ENCODE measurements around the gene PANK4. TPM values are rescaled to one million over a fixed set of nuclear protein-coding genes. Genes with fewer than 3 reads are reported as not detected.
A peak's percentile ranks its signal among the peaks of the same experiment; 100 is the strongest.

Gene PANK4
- total and polyA plus RNA-seq, 9 of the 15 experiments (the other 6 are each of a cell fraction or from before 2014, with no cell fraction given) = 0.93 to 55.6 (median 31.5) TPM

- TF ChIP-seq E2F6 (IDR thresholded peaks at IDR 0.05; ENCODE audit: borderline replicate concordance in 1 of 2, extremely low read depth in 1 of 2, insufficient read depth in 1 of 2, insufficient read length in 1 of 2, low read depth in 1 of 2, low read length in 1 of 2, poor library complexity in 1 of 2, severe bottlenecking in 1 of 2) = peak in 1 of 2 experiments; percentile 23
- TF ChIP-seq SMC3 (conservative IDR thresholded peaks at IDR 0.05; ENCODE audit: insufficient read depth, low read depth, low read length) = 0 out of 2 replicates have a peak, but pooled peaks have one; percentile 14
- TF ChIP-seq ZHX1 (conservative IDR thresholded peaks at IDR 0.05; ENCODE audit: low read length) = no peak
- TF ChIP-seq TCFL5 (CRISPR knock-in tag; conservative IDR thresholded peaks at IDR 0.05) = no peak
- TF ChIP-seq ELK1 (CRISPR knock-in tag; IDR thresholded peaks at IDR 0.05) = no peak
- TF ChIP-seq CBX5 (IDR thresholded peaks at IDR 0.05; ENCODE audit: borderline replicate concordance, low read depth) = no peak
- no peak for TF ChIP-seq NEUROD1 (IDR thresholded peaks at IDR 0.05; ENCODE audit: borderline replicate concordance, low read depth, low read length, partially characterized antibody)
- no peak for TF ChIP-seq WHSC1 (IDR thresholded peaks at IDR 0.05; ENCODE audit: low read length)
- TF ChIP-seq HNRNPK (IDR thresholded peaks at IDR 0.05; ENCODE audit: low read depth, low read length, poor library complexity, severe bottlenecking) = no peak
- TF ChIP-seq CBX2 (IDR thresholded peaks at IDR 0.05; ENCODE audit: insufficient read depth, low read length, poor library complexity, severe bottlenecking) = no peak
- TF ChIP-seq HMBOX1 (IDR thresholded peaks at IDR 0.05) = no peak
- TF ChIP-seq EP300 (IDR thresholded peaks at IDR 0.05; ENCODE audit: low read length) = 0 out of 2 replicates have a peak, but pooled peaks have one; percentile 17
- TF ChIP-seq PRPF4 (IDR thresholded peaks at IDR 0.05; ENCODE audit: insufficient read depth, low read depth, low read length, poor library complexity, severe bottlenecking) = no peak
- no peak for TF ChIP-seq HIVEP1 (CRISPR knock-in tag; IDR thresholded peaks at IDR 0.05)
- TF ChIP-seq MLX (CRISPR knock-in tag; conservative IDR thresholded peaks at IDR 0.05) = no peak; a peak in 1 of 4 replicates
- TF ChIP-seq ZBTB17 (CRISPR knock-in tag; IDR thresholded peaks at IDR 0.05) = 0 out of 2 replicates have a peak, but pooled peaks have one; percentile 50
- TF ChIP-seq ELF1 (tag; IDR thresholded peaks at IDR 0.05) = peak; percentile 68
Observed at GRCh38 chr1:2546515-2547209, 20.3 kb upstream of the PANK4 start (continued).
